K562 treated with DMSO at 1 percent for 48 hours (cell line): ENCODE results near the gene GOLGA8K. TPM values are rescaled to one million over a fixed set of nuclear protein-coding genes. Genes with fewer than 3 reads are reported as not detected.

Experiments
- total RNA-seq: library from RNA; unstranded; fragments of 300-600 nt; gene quantifications from 2 replicates; pipeline ENCODE4 v1.2.3, GENCODE V29; 2022; ENCODE audit warnings: low replicate concordance; ENCODE audit errors: extremely low read depth

GOLGA8K gene, protein sequence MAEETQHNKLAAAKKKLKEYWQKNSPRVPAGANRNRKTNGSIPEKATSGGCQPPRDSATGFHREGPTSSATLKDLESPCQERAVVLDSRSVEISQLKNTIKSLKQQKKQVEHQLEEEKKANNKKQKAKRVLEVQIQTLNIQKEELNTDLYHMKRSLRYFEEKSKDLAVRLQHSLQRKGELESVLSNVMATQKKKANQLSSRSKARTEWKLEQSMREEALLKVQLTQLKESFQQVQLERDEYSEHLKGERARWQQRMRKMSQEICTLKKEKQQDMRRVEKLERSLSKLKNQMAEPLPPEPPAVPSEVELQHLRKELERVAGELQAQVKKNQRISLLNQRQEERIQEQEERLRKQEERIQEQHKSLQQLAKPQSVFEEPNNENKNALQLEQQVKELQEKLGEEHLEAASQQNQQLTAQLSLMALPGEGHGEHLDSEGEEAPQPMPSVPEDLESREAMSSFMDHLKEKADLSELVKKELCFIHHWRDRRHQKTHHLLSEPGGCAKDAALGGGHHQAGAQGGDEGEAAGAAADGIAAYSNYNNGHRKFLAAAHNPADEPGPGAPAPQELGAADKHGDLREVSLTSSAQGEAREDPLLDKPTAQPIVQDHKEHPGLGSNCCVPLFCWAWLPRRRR
- total RNA-seq, result not detected in 2 replicates

DNA sequence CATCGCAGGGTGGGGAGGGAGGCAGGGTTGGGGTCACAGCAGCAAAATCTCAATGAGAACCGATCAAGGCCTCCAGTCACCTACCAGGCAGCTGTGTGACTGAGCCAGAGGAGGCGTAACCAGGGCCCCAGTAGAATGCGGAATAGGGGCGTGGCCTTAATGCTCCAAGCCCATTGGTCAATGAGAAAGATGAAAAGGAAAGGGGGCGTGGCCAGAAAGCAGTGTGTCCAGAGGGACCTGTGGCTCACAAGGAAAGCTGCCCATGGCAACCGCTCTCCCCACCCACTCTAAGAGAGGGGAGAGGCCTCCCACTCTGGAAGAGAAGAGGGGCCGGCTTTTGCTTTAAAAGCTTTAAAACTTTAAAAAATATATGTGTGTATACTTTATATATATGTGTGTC lies at the start of gene GOLGA8K:
GOLGA8K (minus strand) TSS at position 101 of the 400 bp plus-strand sequence; CDS start at position 3, 98 bp downstream.

Other genes starting within 250 kb of the GOLGA8K start
- not detected in 2 replicates for gene GOLGA8O, start 52.3 kb upstream of the GOLGA8K start, total RNA-seq
- gene GOLGA8N, start 190.2 kb upstream of the GOLGA8K start, total RNA-seq, result not detected in 2 replicates
- not detected in 2 replicates for gene ARHGAP11A, start 212.2 kb upstream of the GOLGA8K start, total RNA-seq
- gene SCG5, start 238.4 kb upstream of the GOLGA8K start, total RNA-seq, result not detected in 2 replicates